Keratinocyte (primary cell): Measurements from ENCODE around the gene CATSPERZ. TPM values are rescaled to one million over a fixed set of nuclear protein-coding genes. Genes with fewer than 3 reads are reported as not detected.

ENCODE experiments used
- DNase-seq: peaks from one replicate; pipeline ENCODE4 v3.0.0-alpha.2; 2011; ENCODE audit warnings: low read depth, missing footprints, low spot score
- FAIRE-seq: peaks from 2 replicates; lab custom pipeline; 2011; peaks lifted over from hg19 to GRCh38; lab: Jason Lieb, UNC
- H2AFZ ChIP-seq: 2 replicates; pipeline ENCODE4 v1.6.0; 2012; ENCODE audit warnings: low read length, control low read depth, inconsistent platforms; ENCODE audit not compliant: control insufficient read depth
- H3K27ac ChIP-seq: 2 replicates; pipeline ENCODE4 v1.5.1; 2011; ENCODE audit warnings: low read length; ENCODE audit not compliant: control insufficient read depth, insufficient read depth
- H3K27me3 ChIP-seq: 3 replicates; pipeline ENCODE4 v1.6.0; 2011; ENCODE audit warnings: low read length; ENCODE audit not compliant: control insufficient read depth, insufficient read depth; ENCODE audit errors: extremely low read depth
- H3K36me3 ChIP-seq, 2 experiments: 2 replicates in 1 of 2; 3 replicates in 1 of 2; pipeline ENCODE4 v1.5.1; 2011; ENCODE audit warnings: low read length in 2 of 2, mild to moderate bottlenecking in 1 of 2; ENCODE audit not compliant: control insufficient read depth in 2 of 2, insufficient read depth in 2 of 2; ENCODE audit errors: extremely low read depth in 1 of 2
- H3K4me1 ChIP-seq: 3 replicates; pipeline ENCODE4 v1.5.1; 2011; ENCODE audit warnings: low read length; ENCODE audit not compliant: control insufficient read depth, insufficient read depth; ENCODE audit errors: extremely low read depth
- H3K4me2 ChIP-seq: 3 replicates; pipeline ENCODE4 v1.6.0; 2011; ENCODE audit warnings: low read depth, low read length; ENCODE audit not compliant: control insufficient read depth, insufficient read depth; ENCODE audit errors: extremely low read depth
- H3K4me3 ChIP-seq, 3 experiments: fragments of 200-600 bp in 1 of 3; sonication (generic) in 1 of 3; 2 replicates in 2 of 3; 3 replicates in 1 of 3; pipeline ENCODE4 v1.5.1; 2011 to 2016; ENCODE audit warnings: low read length in 3 of 3, mild to moderate bottlenecking in 3 of 3, control low read depth in 2 of 3, inconsistent platforms in 1 of 3, low read depth in 1 of 3, mixed read lengths in 1 of 3, mixed run types in 1 of 3, moderate library complexity in 1 of 3; ENCODE audit not compliant: control insufficient read depth in 2 of 3, insufficient read depth in 2 of 3; ENCODE audit errors: extremely low read depth in 1 of 3
- H3K79me2 ChIP-seq: 2 replicates; pipeline ENCODE4 v1.6.0; 2012; ENCODE audit warnings: low read length; ENCODE audit not compliant: control insufficient read depth, insufficient read depth
- H3K9ac ChIP-seq: 3 replicates; pipeline ENCODE4 v1.6.0; 2011; ENCODE audit warnings: low read length; ENCODE audit not compliant: control insufficient read depth, insufficient read depth; ENCODE audit errors: extremely low read depth
- H3K9me1 ChIP-seq: 3 replicates; pipeline ENCODE4 v1.6.0; 2011; ENCODE audit warnings: low read length; ENCODE audit not compliant: control insufficient read depth, insufficient read depth; ENCODE audit errors: extremely low read depth
- H3K9me3 ChIP-seq: 2 replicates; pipeline ENCODE4 v1.5.1; 2012; ENCODE audit warnings: low read depth, low read length; ENCODE audit not compliant: control insufficient read depth
- H4K20me1 ChIP-seq: 3 replicates; pipeline ENCODE4 v1.6.0; 2011; ENCODE audit warnings: low read length; ENCODE audit not compliant: control insufficient read depth, insufficient read depth; ENCODE audit errors: extremely low read depth
- EZH2 ChIP-seq: IDR thresholded peaks from one replicate; pipeline ENCODE4 v1.6.1; 2012; ENCODE audit warnings: inconsistent platforms, mild to moderate bottlenecking, low read length, moderate library complexity
- dilution Hi-C: fragments of 300-500 bp; cut with MboI; formaldehyde crosslinking; loops from one replicate; pipeline ENCODE4 v1.7.0; 2020; ENCODE audit warnings: low sequenced_read_pairs; ENCODE audit not compliant: extremely low pct_ligation_motif_present
- polyA plus RNA-seq, 5 experiments: library from polyadenylated mRNA; depleted of rRNA in 3 of 5; stranded (reverse) in 3 of 5; stranded (forward) in 1 of 5; unstranded in 1 of 5; fragments of >200 nt; gene quantifications; 1 replicate in 1 of 5; 2 replicates in 3 of 5; 3 replicates in 1 of 5; pipeline versions ENCODE4 v1.2.1 to v1.2.3, GENCODE V29; 2011 to 2012; ENCODE audit warnings: missing spikeins in 2 of 5, low read depth in 1 of 5, low replicate concordance in 1 of 5
- TF ChIP-seq, protein P1 (sequence below), 3 experiments: IDR thresholded peaks in 1 of 3; conservative IDR thresholded peaks in 1 of 3; optimal IDR thresholded peaks in 1 of 3; 2 replicates in 2 of 3; 3 replicates in 1 of 3; pipeline versions ENCODE3 to v1.5.1; 2011; ENCODE audit warnings: low read length in 3 of 3, mild to moderate bottlenecking in 3 of 3, moderate library complexity in 2 of 3, control low read depth in 1 of 3, inconsistent platforms in 1 of 3; ENCODE audit not compliant: insufficient read depth in 2 of 3; ENCODE audit errors: extremely low read depth in 1 of 3

The CATSPERZ gene
- polyA plus RNA-seq, 1 donor (not counting 4 experiments of a cell fraction or from before 2014, with no cell fraction given): 0.29 TPM

DNA sequence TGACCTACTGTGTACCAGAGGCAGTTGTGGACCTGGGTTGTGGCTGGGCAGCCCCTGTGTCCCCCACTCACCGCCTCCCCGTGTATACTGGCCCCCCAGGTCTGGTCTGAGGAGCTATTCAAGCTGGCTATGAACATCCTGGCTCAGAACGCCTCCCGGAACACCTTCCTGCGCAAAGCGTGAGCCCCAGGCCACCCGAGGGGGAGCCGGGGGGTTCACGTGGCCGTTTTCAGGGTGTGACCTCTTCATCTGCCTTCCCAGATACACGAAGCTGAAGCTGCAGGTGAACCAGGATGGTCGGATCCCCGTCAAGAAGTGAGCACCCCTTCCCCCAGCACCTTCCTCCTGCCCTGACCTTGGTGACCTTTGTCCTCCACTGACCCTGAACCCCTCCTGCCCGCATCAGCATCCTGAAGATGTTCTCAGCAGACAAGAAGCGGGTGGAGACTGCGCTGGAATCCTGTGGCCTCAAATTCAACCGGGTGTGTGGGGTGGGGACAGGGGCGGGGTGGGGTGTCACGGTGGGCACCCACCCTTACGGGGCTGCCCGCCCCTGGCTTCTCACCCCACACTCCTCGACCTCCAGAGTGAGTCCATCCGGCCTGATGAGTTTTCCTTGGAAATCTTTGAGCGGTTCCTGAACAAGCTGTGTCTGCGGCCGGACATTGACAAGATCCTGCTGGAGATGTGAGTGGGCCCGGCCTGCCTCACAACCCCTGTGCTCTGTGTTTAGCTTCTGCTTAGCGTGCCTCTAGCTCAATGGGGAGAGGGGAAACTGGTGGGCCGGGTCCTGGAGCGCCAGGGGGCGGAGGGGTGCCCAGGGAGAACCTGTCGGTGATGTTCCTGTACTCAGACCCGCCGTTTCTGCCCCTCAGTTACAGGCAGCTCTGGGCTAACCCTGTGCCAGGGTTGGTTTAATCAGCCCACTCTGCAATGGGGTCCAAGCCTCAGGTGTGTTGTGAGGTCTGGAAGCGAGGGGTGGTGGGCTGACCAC, 44.7 kb upstream of the CATSPERZ start:
- Histone ChIP-seq H3K27ac (no peak overlapping the region), H3K27me3 (no peaks in the 10 kb centered on the region), H3K79me2 (peaks cover 48% of the 10 kb centered on the region), H3K9me1 (peaks cover 2% of the 10 kb centered on the region), H4K20me1 (peaks cover 8% of the 10 kb centered on the region), H3K4me3 (no peak overlapping the region), H3K36me3 (peaks cover 33 to 49% of the 10 kb centered on the region in 2 experiments), H3K4me1 (peaks cover 20% of the 10 kb centered on the region), H3K4me2 (no peak overlapping the region), H3K9me3 (no peaks in the 10 kb centered on the region), H3K9ac (no peak overlapping the region), H2AFZ (no peak overlapping the region)
- dilution Hi-C loops: no loop called here
- TF ChIP-seq, protein P1, sequence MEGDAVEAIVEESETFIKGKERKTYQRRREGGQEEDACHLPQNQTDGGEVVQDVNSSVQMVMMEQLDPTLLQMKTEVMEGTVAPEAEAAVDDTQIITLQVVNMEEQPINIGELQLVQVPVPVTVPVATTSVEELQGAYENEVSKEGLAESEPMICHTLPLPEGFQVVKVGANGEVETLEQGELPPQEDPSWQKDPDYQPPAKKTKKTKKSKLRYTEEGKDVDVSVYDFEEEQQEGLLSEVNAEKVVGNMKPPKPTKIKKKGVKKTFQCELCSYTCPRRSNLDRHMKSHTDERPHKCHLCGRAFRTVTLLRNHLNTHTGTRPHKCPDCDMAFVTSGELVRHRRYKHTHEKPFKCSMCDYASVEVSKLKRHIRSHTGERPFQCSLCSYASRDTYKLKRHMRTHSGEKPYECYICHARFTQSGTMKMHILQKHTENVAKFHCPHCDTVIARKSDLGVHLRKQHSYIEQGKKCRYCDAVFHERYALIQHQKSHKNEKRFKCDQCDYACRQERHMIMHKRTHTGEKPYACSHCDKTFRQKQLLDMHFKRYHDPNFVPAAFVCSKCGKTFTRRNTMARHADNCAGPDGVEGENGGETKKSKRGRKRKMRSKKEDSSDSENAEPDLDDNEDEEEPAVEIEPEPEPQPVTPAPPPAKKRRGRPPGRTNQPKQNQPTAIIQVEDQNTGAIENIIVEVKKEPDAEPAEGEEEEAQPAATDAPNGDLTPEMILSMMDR (optimal IDR thresholded peaks at IDR 0.05 in 1 of 3, IDR thresholded peaks at IDR 0.05 in 1 of 3, conservative IDR thresholded peaks at IDR 0.05 in 1 of 3; ENCODE audit: extremely low read depth in 1 of 3, insufficient read depth in 2 of 3, low read length in 3 of 3): no peak
- TF ChIP-seq EZH2: no peak
- DNase-seq (no peak), FAIRE-seq (no peak)

DNA sequence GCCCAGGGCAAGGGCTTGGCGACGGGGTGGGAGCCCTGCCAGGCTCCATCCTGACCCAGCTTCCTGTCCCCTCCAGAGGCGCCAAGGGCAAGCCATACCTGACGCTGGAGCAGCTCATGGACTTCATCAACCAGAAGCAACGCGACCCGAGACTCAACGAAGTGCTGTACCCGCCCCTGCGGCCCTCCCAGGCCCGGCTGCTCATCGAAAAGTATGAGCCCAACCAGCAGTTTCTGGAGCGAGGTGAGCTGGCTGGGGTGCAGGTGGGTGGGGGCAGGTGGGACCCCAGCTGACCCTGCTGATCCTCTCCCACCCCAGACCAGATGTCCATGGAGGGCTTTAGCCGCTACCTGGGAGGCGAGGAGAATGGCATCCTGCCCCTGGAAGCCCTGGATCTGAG, 43.9 kb upstream of the CATSPERZ start:
- peaks cover 48% of the 10 kb centered on the region for H3K79me2 ChIP-seq
- no peak for FAIRE-seq
- no peaks in the 10 kb centered on the region for H3K9me3 ChIP-seq
- peaks cover 17% of the 10 kb centered on the region for H3K4me1 ChIP-seq
- no peaks in the 10 kb centered on the region for H3K27me3 ChIP-seq
- H3K4me2 ChIP-seq: no peak overlapping the region
- dilution Hi-C loops: no loop called here
- no peak overlapping the region for H2AFZ ChIP-seq
- no peak overlapping the region for H3K9ac ChIP-seq
- H3K36me3 ChIP-seq: peaks cover 34 to 52% of the 10 kb centered on the region in 2 experiments
- H3K9me1 ChIP-seq: peaks cover 2% of the 10 kb centered on the region
- no peak for DNase-seq
- H4K20me1 ChIP-seq: peaks cover 8% of the 10 kb centered on the region
- no peak for TF ChIP-seq EZH2
- TF ChIP-seq, protein P1 (optimal IDR thresholded peaks at IDR 0.05 in 1 of 3, IDR thresholded peaks at IDR 0.05 in 1 of 3, conservative IDR thresholded peaks at IDR 0.05 in 1 of 3; ENCODE audit: extremely low read depth in 1 of 3, insufficient read depth in 2 of 3, low read length in 3 of 3): no peak
- no peak overlapping the region for H3K4me3 ChIP-seq
- no peak overlapping the region for H3K27ac ChIP-seq
